Mesenchymal stem cell (in vitro differentiated cells and primary cell): ENCODE measurements around the gene ERBB4.

ENCODE experiments used
- DNase-seq: peaks from one replicate; pipeline ENCODE4 v3.0.0-alpha.2; 2013
- H2AFZ ChIP-seq: one replicate; pipeline ENCODE4 v1.6.1; 2013; ENCODE audit warnings: low read depth, mild to moderate bottlenecking, control low read depth, inconsistent platforms, low read length, moderate library complexity
- H2AK5ac ChIP-seq: 2 replicates; pipeline ENCODE4 v1.6.1; 2013; ENCODE audit warnings: low read length, moderate library complexity, mild to moderate bottlenecking, inconsistent platforms; ENCODE audit not compliant: severe bottlenecking
- H2BK120ac ChIP-seq: one replicate; pipeline ENCODE4 v1.6.1; 2013; ENCODE audit warnings: low read depth, mild to moderate bottlenecking, inconsistent platforms, low read length, moderate library complexity
- H2BK12ac ChIP-seq, 2 experiments: one replicate each; pipeline ENCODE4 v1.6.1; 2013; ENCODE audit warnings: inconsistent platforms in 2 of 2, low read length in 2 of 2, mild to moderate bottlenecking in 2 of 2, moderate library complexity in 2 of 2, control low read depth in 1 of 2
- H2BK15ac ChIP-seq: one replicate; pipeline ENCODE4 v1.6.1; 2013; ENCODE audit warnings: mild to moderate bottlenecking, low read depth, inconsistent platforms; ENCODE audit not compliant: poor library complexity, severe bottlenecking
- H2BK5ac ChIP-seq: 2 replicates; pipeline ENCODE4 v1.6.1; 2013; ENCODE audit warnings: low read depth, mild to moderate bottlenecking, low read length, control low read depth, inconsistent platforms; ENCODE audit not compliant: poor library complexity, severe bottlenecking
- H3K14ac ChIP-seq, 2 experiments: one replicate each; pipeline ENCODE4 v1.6.1; 2013; ENCODE audit warnings: inconsistent platforms in 2 of 2, low read length in 2 of 2, control low read depth in 1 of 2, mild to moderate bottlenecking in 1 of 2, moderate library complexity in 1 of 2
- H3K18ac ChIP-seq, 2 experiments: one replicate each; pipeline ENCODE4 v1.6.1; 2013; ENCODE audit warnings: inconsistent platforms in 2 of 2, low read length in 2 of 2, control low read depth in 1 of 2, low read depth in 1 of 2, mild to moderate bottlenecking in 1 of 2
- H3K23ac ChIP-seq, 2 experiments: one replicate each; pipeline ENCODE4 v1.6.1; 2013; ENCODE audit warnings: inconsistent platforms in 2 of 2, low read length in 2 of 2, mild to moderate bottlenecking in 2 of 2, moderate library complexity in 2 of 2, control low read depth in 1 of 2
- H3K27ac ChIP-seq: 2 replicates; pipeline ENCODE4 v1.5.1; 2013; ENCODE audit warnings: mild to moderate bottlenecking, moderate library complexity, low read length, control low read depth, inconsistent platforms; ENCODE audit not compliant: poor library complexity, severe bottlenecking
- H3K27me3 ChIP-seq, 2 experiments: 2 replicates each; pipeline versions ENCODE4 v1.6.1 to v1.7.0; 2013; ENCODE audit warnings: low read length in 2 of 2, mild to moderate bottlenecking in 2 of 2, moderate library complexity in 2 of 2, control low read depth in 1 of 2, inconsistent platforms in 1 of 2; ENCODE audit not compliant: control insufficient read depth in 1 of 2, insufficient read depth in 1 of 2
- H3K36me3 ChIP-seq, 2 experiments: 2 replicates each; pipeline versions ENCODE4 v1.6.1 to v1.7.0; 2013; ENCODE audit warnings: low read length in 2 of 2, control low read depth in 1 of 2, inconsistent platforms in 1 of 2, low read depth in 1 of 2, mild to moderate bottlenecking in 1 of 2; ENCODE audit not compliant: insufficient read depth in 2 of 2, control insufficient read depth in 1 of 2
- H3K4ac ChIP-seq, 2 experiments: one replicate each; pipeline ENCODE4 v1.6.1; 2013; ENCODE audit warnings: inconsistent platforms in 2 of 2, low read length in 2 of 2, mild to moderate bottlenecking in 2 of 2, moderate library complexity in 2 of 2, control low read depth in 1 of 2, low read depth in 1 of 2
- H3K4me1 ChIP-seq: 2 replicates; pipeline ENCODE4 v1.6.1; 2013; ENCODE audit warnings: low read depth, low read length, control low read depth; ENCODE audit not compliant: control insufficient read depth, insufficient read depth
- H3K4me2 ChIP-seq: 2 replicates; pipeline ENCODE4 v1.6.1; 2013; ENCODE audit warnings: low read length, mild to moderate bottlenecking, inconsistent platforms; ENCODE audit not compliant: poor library complexity, severe bottlenecking
- H3K4me3 ChIP-seq, 2 experiments: 2 replicates each; pipeline versions ENCODE4 v1.5.1 to v1.7.0; 2013; ENCODE audit warnings: low read length in 2 of 2, mild to moderate bottlenecking in 2 of 2, control low read depth in 1 of 2, low read depth in 1 of 2; ENCODE audit not compliant: insufficient read depth in 1 of 2
- H3K79me1 ChIP-seq: replicated peaks from 2 replicates; pipeline ENCODE4 v1.6.1; 2013; ENCODE audit warnings: mild to moderate bottlenecking, control low read depth, low read length, inconsistent platforms; ENCODE audit not compliant: poor library complexity, severe bottlenecking
- H3K9ac ChIP-seq: 2 replicates; pipeline ENCODE4 v1.7.0; 2013; ENCODE audit warnings: mild to moderate bottlenecking, low read length, moderate library complexity
- H3K9me3 ChIP-seq: 2 replicates; pipeline ENCODE4 v1.7.0; 2013; ENCODE audit warnings: mild to moderate bottlenecking, low read length; ENCODE audit not compliant: control insufficient read depth
- H4K8ac ChIP-seq: one replicate; pipeline ENCODE4 v1.6.1; 2013; ENCODE audit warnings: inconsistent platforms, mild to moderate bottlenecking, low read length, moderate library complexity
- H4K91ac ChIP-seq: one replicate; pipeline ENCODE4 v1.6.1; 2013; ENCODE audit warnings: mild to moderate bottlenecking, low read length, inconsistent platforms
- WGBS: methylation state at CpG from one replicate; pipeline ENCODE4 v1.1.7; 2013; ENCODE audit warnings: mixed read lengths; 5-methylcytosine and 5-hydroxymethylcytosine counted together

ERBB4 gene

GRCh38 chr2:211812587-211812986 lies 726.0 kb downstream of the ERBB4 start:
- no peaks in the 10 kb centered on the region for H3K4me1 ChIP-seq
- no peak overlapping the region for H2AK5ac ChIP-seq
- H2BK15ac ChIP-seq, result no peak overlapping the region
- H2BK12ac ChIP-seq, result no peak overlapping the region
- no peak overlapping the region for H4K91ac ChIP-seq
- 68% methylated on average over 4 of the region's 4 CpGs for whole genome bisulfite sequencing
- no peaks in the 10 kb centered on the region for H3K36me3 ChIP-seq
- DNase-seq, result no peak
- no peak overlapping the region for H2AFZ ChIP-seq
- no peak overlapping the region for H3K23ac ChIP-seq
- no peak overlapping the region for H3K27ac ChIP-seq
- no peak overlapping the region for H4K8ac ChIP-seq
- no peak overlapping the region for H3K4me2 ChIP-seq
- H3K9me3 ChIP-seq, result no peaks in the 10 kb centered on the region
- H3K27me3 ChIP-seq, result no peaks in the 10 kb centered on the region
- H3K79me1 ChIP-seq, result no peaks in the 10 kb centered on the region
- peak overlapping the region in 1 of 2 experiments; percentile 75 for H3K14ac ChIP-seq
- H3K4me3 ChIP-seq, result no peak overlapping the region
- H3K18ac ChIP-seq, result no peak overlapping the region
- no peak overlapping the region for H3K9ac ChIP-seq
- no peak overlapping the region for H2BK5ac ChIP-seq
- no peak overlapping the region for H2BK120ac ChIP-seq
- H3K4ac ChIP-seq, result no peak overlapping the region

- Histone ChIP-seq H2BK5ac (no peak overlapping the region), H2BK15ac (no peak overlapping the region), H3K14ac (no peak overlapping the region), H3K27me3 (no peaks in the 10 kb centered on the region), H2AFZ (no peak overlapping the region), H4K8ac (no peak overlapping the region), H3K36me3 (no peaks in the 10 kb centered on the region), H3K4me2 (no peak overlapping the region), H4K91ac (no peak overlapping the region), H2BK120ac (no peak overlapping the region), H3K27ac (no peak overlapping the region), H3K4ac (no peak overlapping the region), H3K79me1 (no peaks in the 10 kb centered on the region), H2AK5ac (no peak overlapping the region), H2BK12ac (no peak overlapping the region), H3K9ac (no peak overlapping the region), H3K4me1 (no peaks in the 10 kb centered on the region), H3K23ac (no peak overlapping the region), H3K9me3 (no peaks in the 10 kb centered on the region), H3K4me3 (no peak overlapping the region), H3K18ac (no peak overlapping the region)
- 96% methylated on average over 3 of the region's 4 CpGs for WGBS
- no peak for DNase-seq
Observed at GRCh38 chr2:211802666-211803065, 735.9 kb downstream of the ERBB4 start.

- no peaks in the 10 kb centered on the region for H3K9me3 ChIP-seq
- no peak overlapping the region for H2BK120ac ChIP-seq
- H3K4me3 ChIP-seq, result no peak overlapping the region
- H3K23ac ChIP-seq, result no peak overlapping the region
- no peak overlapping the region for H3K4ac ChIP-seq
- H3K27me3 ChIP-seq, result no peaks in the 10 kb centered on the region
- WGBS, result 90% methylated on average over 1 of the region's 1 CpG
- no peak for DNase-seq
- no peak overlapping the region for H2BK12ac ChIP-seq
- H3K4me2 ChIP-seq, result no peak overlapping the region
- H3K14ac ChIP-seq, result no peak overlapping the region
- no peaks in the 10 kb centered on the region for H3K79me1 ChIP-seq
- no peak overlapping the region for H2BK5ac ChIP-seq
- H2AK5ac ChIP-seq, result no peak overlapping the region
- H3K4me1 ChIP-seq, result no peaks in the 10 kb centered on the region
- H2AFZ ChIP-seq, result no peak overlapping the region
- no peak overlapping the region for H4K8ac ChIP-seq
- H3K27ac ChIP-seq, result no peak overlapping the region
- H3K36me3 ChIP-seq, result no peaks in the 10 kb centered on the region
- no peak overlapping the region for H4K91ac ChIP-seq
- H3K18ac ChIP-seq, result no peak overlapping the region
- no peak overlapping the region for H2BK15ac ChIP-seq
- H3K9ac ChIP-seq, result no peak overlapping the region
Observed at GRCh38 chr2:211800001-211800400, 738.6 kb downstream of the ERBB4 start.

GRCh38 chr2:211798868-211799267 lies 739.7 kb downstream of the ERBB4 start:
- Histone ChIP-seq H3K36me3 (no peaks in the 10 kb centered on the region), H2AFZ (no peak overlapping the region), H3K79me1 (no peaks in the 10 kb centered on the region), H3K14ac (no peak overlapping the region), H2BK5ac (no peak overlapping the region), H2BK15ac (no peak overlapping the region), H3K4me1 (no peaks in the 10 kb centered on the region), H3K4ac (no peak overlapping the region), H4K8ac (no peak overlapping the region), H3K27me3 (no peaks in the 10 kb centered on the region), H2AK5ac (no peak overlapping the region), H2BK12ac (no peak overlapping the region), H3K18ac (no peak overlapping the region), H3K23ac (no peak overlapping the region), H3K27ac (no peak overlapping the region), H3K9me3 (no peaks in the 10 kb centered on the region), H2BK120ac (no peak overlapping the region), H3K4me2 (no peak overlapping the region), H3K4me3 (no peak overlapping the region), H4K91ac (no peak overlapping the region), H3K9ac (no peak overlapping the region)
- DNase-seq, result no peak
- 91% methylated on average over 1 of the region's 1 CpG for WGBS
